Calu3 (cell line): ENCODE measurements around the gene MRPL1. TPM values are rescaled to one million over a fixed set of nuclear protein-coding genes. Genes with fewer than 3 reads are reported as not detected.

ENCODE experiments used
- BruUV-seq: library from RNA; stranded (reverse); fragments of 400-500 nt; replicated peaks from 2 replicates; lab custom pipeline; 2021; lab: Mats Ljungman, UMichigan
- CTCF ChIA-PET: fragments of 300-600 bp; sonication (Branson Sonifier 250); formaldehyde crosslinking; loops from one replicate; lab custom pipeline; 2022; ENCODE audit warnings: antibody characterized with exemption; lab: Charles Lee
- DNase-seq: peaks from one replicate; pipeline ENCODE4 v3.0.0; 2022
- H3K27ac Mint-ChIP-seq: one replicate; pipeline ENCODE4 v1.8.0; 2022; ENCODE audit warnings: mixed read lengths; ENCODE audit not compliant: unreplicated experiment
- H3K27me3 Mint-ChIP-seq: one replicate; pipeline ENCODE4 v1.8.0; 2022; ENCODE audit warnings: mixed read lengths; ENCODE audit not compliant: unreplicated experiment
- H3K36me3 Mint-ChIP-seq: one replicate; pipeline ENCODE4 v1.8.0; 2022; ENCODE audit warnings: mild to moderate bottlenecking, moderate library complexity, mixed read lengths; ENCODE audit not compliant: insufficient read depth, unreplicated experiment
- H3K4me1 Mint-ChIP-seq: one replicate; pipeline ENCODE4 v1.8.0; 2022; ENCODE audit warnings: mild to moderate bottlenecking, low read depth, mixed read lengths; ENCODE audit not compliant: unreplicated experiment
- H3K4me3 Mint-ChIP-seq: one replicate; pipeline ENCODE4 v1.8.0; 2022; ENCODE audit warnings: mild to moderate bottlenecking, low read depth, moderate library complexity, mixed read lengths; ENCODE audit not compliant: unreplicated experiment
- H3K9me3 Mint-ChIP-seq: one replicate; pipeline ENCODE4 v1.8.0; 2022; ENCODE audit warnings: low read depth, mixed read lengths; ENCODE audit not compliant: unreplicated experiment
- intact Hi-C: fragments of 100-400 bp; cut with micrococcal nuclease; formaldehyde crosslinking; loops from one replicate; pipeline ENCODE4 v1.10.0; 2022; ENCODE audit not compliant: unreplicated experiment
- total RNA-seq: library from RNA; stranded (reverse); gene quantifications from 2 replicates; pipeline ENCODE4 v1.2.3, GENCODE V29; 2022
- TF ChIP-seq, protein P1 (sequence below): fragments of 200-600 bp; IDR thresholded peaks from one replicate; pipeline ENCODE4 v1.8.0; 2022; ENCODE audit warnings: antibody characterized with exemption; ENCODE audit not compliant: unreplicated experiment

MRPL1 gene
- total RNA-seq, 1 experiment from 2014 or later, result 29.3 TPM

- peaks cover 11% of the 10 kb centered on the region for H3K4me1 Mint-ChIP-seq
- intact Hi-C loops, result no loop called here
- CTCF ChIA-PET, result interaction anchor here (1.0 kb wide), 1 partner anchor 15 kb away, joined by 3 read pairs; the partner anchor contains the start of gene MRPL1
- H3K27ac Mint-ChIP-seq, result no peak overlapping the region
- no peaks in the 10 kb centered on the region for H3K27me3 Mint-ChIP-seq
- H3K9me3 Mint-ChIP-seq, result no peaks in the 10 kb centered on the region
- no peak overlapping the region for H3K4me3 Mint-ChIP-seq
- DNase-seq, result no peak
- BruUV-seq, result no TSS peak
- TF ChIP-seq, protein P1, sequence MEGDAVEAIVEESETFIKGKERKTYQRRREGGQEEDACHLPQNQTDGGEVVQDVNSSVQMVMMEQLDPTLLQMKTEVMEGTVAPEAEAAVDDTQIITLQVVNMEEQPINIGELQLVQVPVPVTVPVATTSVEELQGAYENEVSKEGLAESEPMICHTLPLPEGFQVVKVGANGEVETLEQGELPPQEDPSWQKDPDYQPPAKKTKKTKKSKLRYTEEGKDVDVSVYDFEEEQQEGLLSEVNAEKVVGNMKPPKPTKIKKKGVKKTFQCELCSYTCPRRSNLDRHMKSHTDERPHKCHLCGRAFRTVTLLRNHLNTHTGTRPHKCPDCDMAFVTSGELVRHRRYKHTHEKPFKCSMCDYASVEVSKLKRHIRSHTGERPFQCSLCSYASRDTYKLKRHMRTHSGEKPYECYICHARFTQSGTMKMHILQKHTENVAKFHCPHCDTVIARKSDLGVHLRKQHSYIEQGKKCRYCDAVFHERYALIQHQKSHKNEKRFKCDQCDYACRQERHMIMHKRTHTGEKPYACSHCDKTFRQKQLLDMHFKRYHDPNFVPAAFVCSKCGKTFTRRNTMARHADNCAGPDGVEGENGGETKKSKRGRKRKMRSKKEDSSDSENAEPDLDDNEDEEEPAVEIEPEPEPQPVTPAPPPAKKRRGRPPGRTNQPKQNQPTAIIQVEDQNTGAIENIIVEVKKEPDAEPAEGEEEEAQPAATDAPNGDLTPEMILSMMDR, result no peak
- peaks cover 5% of the 10 kb centered on the region for H3K36me3 Mint-ChIP-seq
Measured at GRCh38 chr4:77877771-77878565, 15.3 kb downstream of the MRPL1 start.

DNA sequence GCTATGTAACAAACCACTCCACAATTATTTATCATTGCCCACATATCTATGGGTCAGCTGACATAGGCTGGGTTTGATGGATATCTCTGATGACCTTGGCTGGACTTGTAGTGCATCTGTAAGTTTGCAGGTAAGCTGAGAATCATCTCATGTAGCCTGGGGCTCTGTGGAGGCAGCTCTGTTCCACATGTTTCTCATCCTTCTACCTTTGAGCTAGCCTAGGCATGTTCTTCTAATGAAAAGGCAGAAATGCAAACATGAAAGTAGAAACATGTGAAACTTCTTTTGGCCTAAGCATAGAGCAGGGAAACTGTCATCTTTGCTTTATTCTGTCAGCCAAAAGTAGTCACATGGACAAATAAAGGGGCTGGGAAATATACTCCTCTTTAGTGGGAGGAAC lies 18.2 kb downstream of the MRPL1 start:
- Mint-ChIP-seq H3K4me3 (no peak overlapping the region), H3K36me3 (no peaks in the 10 kb centered on the region), H3K27me3 (no peaks in the 10 kb centered on the region), H3K27ac (no peak overlapping the region), H3K4me1 (peaks cover 11% of the 10 kb centered on the region), H3K9me3 (no peaks in the 10 kb centered on the region)
- TF ChIP-seq, protein P1, result no peak
- CTCF ChIA-PET, result no interaction called here
- no peak for DNase-seq
- no TSS peak for BruUV-seq
- intact Hi-C loops, result loop anchor here (10.0 kb wide), 1 partner anchor 146 kb away; no protein-coding TSS in a partner anchor

DNA sequence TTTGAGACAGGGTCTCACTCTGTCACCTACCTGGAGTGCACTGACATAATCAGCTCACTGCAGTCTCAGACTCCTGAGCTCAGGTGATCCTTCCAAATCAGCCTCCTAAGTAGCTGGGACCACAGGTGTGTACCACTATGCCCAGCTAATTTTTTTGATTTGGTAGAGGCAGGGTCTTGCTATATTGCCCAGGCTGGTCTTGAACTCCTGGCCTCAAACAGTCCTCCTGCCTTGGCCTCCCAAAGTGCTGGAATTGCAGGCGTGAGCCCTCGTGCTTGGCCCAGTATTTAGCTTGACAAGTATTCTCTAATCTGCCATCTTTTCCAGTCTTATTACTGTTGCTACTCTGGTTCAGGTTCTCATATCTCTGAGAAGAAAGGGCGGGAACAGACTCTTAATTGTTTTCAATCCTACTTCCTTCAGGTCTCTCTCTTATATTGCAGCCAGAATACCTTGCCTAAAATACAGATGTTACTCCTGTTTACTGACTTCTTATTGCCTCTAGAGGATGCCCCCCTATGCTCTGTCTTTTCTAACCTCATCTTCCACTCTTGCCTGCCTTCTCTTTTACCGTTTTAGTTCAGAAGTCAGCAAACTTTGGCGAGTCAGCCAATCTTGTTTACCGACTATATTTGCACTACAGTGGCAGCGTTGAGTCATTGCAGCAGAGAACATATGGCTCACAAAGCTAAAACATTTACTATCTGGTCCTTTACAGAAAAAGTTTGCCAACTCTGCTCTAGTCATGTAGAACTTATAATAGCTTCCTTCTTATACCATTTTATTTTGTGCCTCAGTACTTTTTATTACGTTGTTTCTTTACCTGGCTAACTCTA lies 19.0 kb downstream of the MRPL1 start:
- H3K27me3 Mint-ChIP-seq, result no peaks in the 10 kb centered on the region
- BruUV-seq, result no TSS peak
- intact Hi-C loops, result loop anchor here (10.0 kb wide), 1 partner anchor 147 kb away; no protein-coding TSS in a partner anchor
- H3K4me3 Mint-ChIP-seq, result no peak overlapping the region
- H3K4me1 Mint-ChIP-seq, result peaks cover 11% of the 10 kb centered on the region
- CTCF ChIA-PET, result interaction anchor here (0.5 kb wide), 1 partner anchor 63 kb away, joined by 3 read pairs; no protein-coding TSS in a partner anchor
- no peaks in the 10 kb centered on the region for H3K9me3 Mint-ChIP-seq
- TF ChIP-seq, protein P1, result no peak
- H3K27ac Mint-ChIP-seq, result no peak overlapping the region
- no peaks in the 10 kb centered on the region for H3K36me3 Mint-ChIP-seq
- DNase-seq, result no peak

GRCh38 chr4:77893451-77893850 lies 30.8 kb downstream of the MRPL1 start:
- no peak overlapping the region for H3K27ac Mint-ChIP-seq
- CTCF ChIA-PET, result no interaction called here
- H3K9me3 Mint-ChIP-seq, result no peaks in the 10 kb centered on the region
- H3K36me3 Mint-ChIP-seq, result peaks cover 10% of the 10 kb centered on the region
- intact Hi-C loops, result no loop called here
- no peak for DNase-seq
- H3K4me3 Mint-ChIP-seq, result no peak overlapping the region
- TF ChIP-seq, protein P1, result no peak
- H3K4me1 Mint-ChIP-seq, result no peaks in the 10 kb centered on the region
- no TSS peak for BruUV-seq
- no peaks in the 10 kb centered on the region for H3K27me3 Mint-ChIP-seq
